Measurements from ENCODE around the gene C9orf43. TPM values are rescaled to one million over a fixed set of nuclear protein-coding genes. Genes with fewer than 3 reads are reported as not detected.

Gene C9orf43
- total and polyA plus RNA-seq, 3 donors from 2014 or later: 41.7 to 109 (median 71.3) TPM

- no peak for TF ChIP-seq POLR2A (IDR thresholded peaks at IDR 0.05)
- TF ChIP-seq CTCF (IDR thresholded peaks at IDR 0.05): no peak
Observed at GRCh38 chr9:113461943-113462342, 51.4 kb downstream of the C9orf43 start.

GRCh38 chr9:113462781-113463286 lies 52.3 kb downstream of the C9orf43 start:
- intact Hi-C loops (cut with DNase I; ENCODE audit: low total_unique reads): no loop called here
- Histone ChIP-seq H3K4me1 (no peaks in the 10 kb centered on the region), H3K27ac (no peak overlapping the region), H3K27me3 (no peaks in the 10 kb centered on the region), H3K36me3 (ENCODE audit: low read depth, missing control alignments) (no peaks in the 10 kb centered on the region), H3K4me3 (no peak overlapping the region), H3K9me3 (no peaks in the 10 kb centered on the region)
- TF ChIP-seq CTCF (IDR thresholded peaks at IDR 0.05) (no peak), POLR2A (IDR thresholded peaks at IDR 0.05) (no peak)
- 73 to 86% methylated on average over 11 of the region's 11 CpGs for WGBS, 2 donors
- DNase-seq: no peak

More at GRCh38 chr9:113461943-113462342, 51.4 kb downstream of the C9orf43 start:
- intact Hi-C loops (cut with DNase I; ENCODE audit: low total_unique reads): no loop called here
- DNase-seq: no peak
- WGBS, 2 donors: 91 to 96% methylated on average over 4 of the region's 4 CpGs
- Histone ChIP-seq H3K4me3 (no peak overlapping the region), H3K4me1 (no peaks in the 10 kb centered on the region), H3K9me3 (no peaks in the 10 kb centered on the region), H3K27me3 (no peaks in the 10 kb centered on the region), H3K36me3 (ENCODE audit: low read depth, missing control alignments) (no peaks in the 10 kb centered on the region), H3K27ac (no peak overlapping the region)

GRCh38 chr9:113463418-113464285 lies 53.1 kb downstream of the C9orf43 start, which contains the start of gene RGS3:
RGS3 (plus strand) TSS chr9:113463727; CDS start chr9:113463803, 76 bp downstream.
- TF ChIP-seq CTCF (IDR thresholded peaks at IDR 0.05) (no peak), POLR2A (IDR thresholded peaks at IDR 0.05) (no peak)
- 15 to 34% methylated on average over 8 to 55 of the region's 55 CpGs for WGBS, 2 donors

DNA sequence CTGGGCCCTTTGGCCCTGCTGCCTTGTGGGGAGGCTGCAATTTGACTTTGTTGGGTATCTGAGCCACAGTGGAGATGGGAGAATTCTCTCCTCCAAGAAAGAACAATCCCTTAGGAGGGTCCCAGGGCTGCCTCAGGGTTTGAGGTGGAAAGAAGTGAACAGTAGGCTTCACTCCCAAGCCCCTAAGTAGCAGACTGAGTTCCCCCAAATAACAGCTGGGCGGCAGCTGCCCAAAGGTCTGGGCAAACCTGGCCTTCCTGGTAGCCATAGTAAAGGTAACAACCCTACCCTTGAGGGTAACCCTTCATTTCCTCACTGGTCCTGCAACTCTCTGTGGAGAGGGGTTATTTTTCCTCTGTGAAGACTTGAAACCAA lies 53.7 kb downstream of the C9orf43 start:
- no peaks in the 10 kb centered on the region for H3K4me1 ChIP-seq
- no peak for DNase-seq
- H3K9me3 ChIP-seq: no peaks in the 10 kb centered on the region
- H3K27ac ChIP-seq: no peak overlapping the region
- no peaks in the 10 kb centered on the region for H3K27me3 ChIP-seq
- TF ChIP-seq POLR2A (IDR thresholded peaks at IDR 0.05): no peak
- TF ChIP-seq CTCF (IDR thresholded peaks at IDR 0.05): no peak
- intact Hi-C loops (cut with DNase I; ENCODE audit: low total_unique reads): no loop called here
- H3K4me3 ChIP-seq: no peak overlapping the region
- no peaks in the 10 kb centered on the region for H3K36me3 ChIP-seq (ENCODE audit: low read depth, missing control alignments)
- WGBS, 2 donors: 81% methylated on average over 1 of the region's 1 CpG; no CpG with 5 or more reads in 1 of the 2 donors

More at GRCh38 chr9:113463418-113464285, 53.1 kb downstream of the C9orf43 start, which contains the start of gene RGS3:
- no peak within 1 kb of the TSS for H3K27ac ChIP-seq
- no peaks in the 10 kb centered on the region for H3K9me3 ChIP-seq
- H3K4me3 ChIP-seq: peak within 1 kb of the TSS in 1 of 2 donors; percentile 6
- no peaks in the 10 kb centered on the region for H3K27me3 ChIP-seq
- H3K4me1 ChIP-seq: no peaks in the 10 kb centered on the region
- intact Hi-C loops (cut with DNase I; ENCODE audit: low total_unique reads): no loop called here
- DNase-seq: peak; percentile 60
- H3K36me3 ChIP-seq (ENCODE audit: low read depth, missing control alignments): no peaks in the 10 kb centered on the region

Data from testis (tissue), 3 donors.